HG02571 (cell line): ENCODE results near the gene BNIP2.
"Not testable (repeated sequence)": the region's sequence is repeated elsewhere in the genome, so short reads cannot be mapped to it uniquely, and the experiment has no call there.

Source experiments
- ATAC-seq: cut with Tn5 transposase; IDR thresholded peaks from one replicate; pipeline ENCODE4 v1.9.1; 2021; ENCODE audit warnings: mild to moderate bottlenecking, moderate library complexity; ENCODE audit not compliant: unreplicated experiment

BNIP2 gene

GRCh38 chr15:59689626-59690236, 611 bp upstream of the BNIP2 start:
- ATAC-seq = no peak

DNA sequence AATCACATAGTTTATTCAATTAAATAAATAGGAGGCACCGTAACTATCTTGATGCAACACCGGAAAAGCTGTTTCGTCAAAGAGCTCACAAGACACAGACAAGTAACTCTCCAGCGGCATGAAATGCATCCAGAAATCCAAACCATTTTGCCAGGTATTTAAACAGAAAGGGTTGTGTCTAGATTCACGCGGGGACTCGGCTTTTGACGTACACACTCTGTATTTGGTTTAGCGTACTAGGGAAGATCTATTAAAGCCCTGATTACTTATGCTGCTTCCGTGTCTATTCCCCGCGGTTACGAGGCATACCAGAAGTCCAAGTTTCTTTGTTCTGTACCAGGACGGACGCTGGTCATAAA, 718 bp downstream of the BNIP2 start:
- no peak for ATAC-seq

GRCh38 chr15:59687836-59688235, 1.3 kb downstream of the BNIP2 start:
- no peak for ATAC-seq

GRCh38 chr15:59686389-59686788, 2.7 kb downstream of the BNIP2 start:
- ATAC-seq = no peak

- ATAC-seq = no peak
Observed at GRCh38 chr15:59685737-59686297, 3.3 kb downstream of the BNIP2 start.

- no peak for ATAC-seq
Observed at GRCh38 chr15:59680870-59681269, 8.2 kb downstream of the BNIP2 start.

GRCh38 chr15:59680346-59680745, 8.8 kb downstream of the BNIP2 start:
- ATAC-seq = no peak

- no peak for ATAC-seq
Observed at GRCh38 chr15:59678620-59679019, 10.5 kb downstream of the BNIP2 start.

- ATAC-seq = no peak
Observed at GRCh38 chr15:59678172-59678571, 10.9 kb downstream of the BNIP2 start.

- no peak for ATAC-seq
Observed at GRCh38 chr15:59676565-59676964, 12.6 kb downstream of the BNIP2 start.

GRCh38 chr15:59674361-59674877, 14.7 kb downstream of the BNIP2 start:
- ATAC-seq = no peak

GRCh38 chr15:59668556-59668955, 20.6 kb downstream of the BNIP2 start:
- no peak for ATAC-seq

GRCh38 chr15:59662260-59662659, 26.9 kb downstream of the BNIP2 start:
- ATAC-seq = no peak

- no peak for ATAC-seq
Observed at GRCh38 chr15:59659366-59659765, 29.8 kb downstream of the BNIP2 start.

DNA sequence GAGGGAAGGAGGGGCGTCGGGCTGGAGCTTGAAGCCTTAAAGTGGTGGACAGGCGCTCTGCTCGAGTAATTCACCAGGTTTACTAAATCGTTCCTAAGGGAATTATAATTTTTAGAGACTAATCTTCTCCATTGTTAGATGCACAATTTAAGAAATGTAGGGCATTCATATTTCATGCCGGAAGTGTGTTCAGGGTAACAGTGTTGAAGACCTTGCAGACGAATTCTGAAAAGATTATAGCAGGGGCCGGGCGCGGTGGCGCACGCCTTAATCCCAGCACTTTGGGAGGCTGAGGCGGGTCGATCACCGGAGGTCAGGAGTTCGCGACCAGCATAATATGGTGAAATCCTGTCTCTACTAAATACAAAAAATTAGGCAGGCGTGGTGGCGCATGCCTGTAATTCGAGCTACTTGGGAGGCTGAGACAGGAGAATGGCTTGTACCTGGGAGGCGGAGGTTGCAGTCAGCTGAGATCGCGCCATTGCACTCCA, 31.4 kb downstream of the BNIP2 start:
- ATAC-seq = no peak

- peak; percentile 96 for ATAC-seq
Observed at GRCh38 chr15:59656897-59657634, 32.1 kb downstream of the BNIP2 start, which contains the start of gene GTF2A2. Gene GTF2A2, minus strand, starts transcription at chr15:59657515. Its CDS starts 5,238 bp downstream, at chr15:59652277.

GRCh38 chr15:59654046-59654445, 35.1 kb downstream of the BNIP2 start:
- no peak for ATAC-seq

DNA sequence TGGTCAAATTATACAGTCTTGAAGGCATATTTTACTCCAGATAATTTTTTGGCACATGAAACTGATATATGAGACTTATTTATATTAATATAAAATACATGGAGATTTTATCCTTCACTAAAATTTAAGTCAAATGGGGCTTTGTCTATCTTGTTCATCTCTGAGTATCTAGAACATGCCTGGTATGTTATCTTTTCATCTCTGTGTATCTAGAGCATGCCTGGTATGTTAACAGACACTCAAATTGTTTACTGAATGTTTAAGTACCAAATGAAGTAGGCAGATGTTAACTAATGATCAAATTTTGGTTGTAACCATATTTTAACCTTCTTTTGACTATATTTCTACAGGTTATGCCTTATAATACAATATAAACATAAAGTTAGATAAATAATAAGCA, 39.5 kb downstream of the BNIP2 start:
- ATAC-seq = no peak

DNA sequence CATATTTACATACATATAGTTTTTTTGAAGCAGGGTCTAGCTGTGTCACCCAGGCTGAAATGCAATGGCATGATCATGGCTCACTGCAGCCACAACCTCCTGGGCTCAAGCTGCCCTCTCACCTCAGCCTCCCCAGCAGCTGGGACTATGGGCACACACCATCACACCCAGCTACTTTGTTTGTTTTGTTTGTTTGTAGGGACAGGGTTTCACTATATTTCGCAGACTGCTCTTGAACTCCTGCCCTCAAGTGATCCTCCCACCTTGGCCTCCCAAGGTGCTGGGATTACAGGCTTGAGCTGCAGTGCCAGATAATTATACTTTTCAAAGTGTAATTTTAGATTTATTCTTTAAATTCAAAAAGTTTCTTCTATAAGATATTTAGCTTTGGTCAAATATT, 42.0 kb downstream of the BNIP2 start:
- no peak for ATAC-seq

- no peak for ATAC-seq
Observed at GRCh38 chr15:59646277-59646676, 42.8 kb downstream of the BNIP2 start.

DNA sequence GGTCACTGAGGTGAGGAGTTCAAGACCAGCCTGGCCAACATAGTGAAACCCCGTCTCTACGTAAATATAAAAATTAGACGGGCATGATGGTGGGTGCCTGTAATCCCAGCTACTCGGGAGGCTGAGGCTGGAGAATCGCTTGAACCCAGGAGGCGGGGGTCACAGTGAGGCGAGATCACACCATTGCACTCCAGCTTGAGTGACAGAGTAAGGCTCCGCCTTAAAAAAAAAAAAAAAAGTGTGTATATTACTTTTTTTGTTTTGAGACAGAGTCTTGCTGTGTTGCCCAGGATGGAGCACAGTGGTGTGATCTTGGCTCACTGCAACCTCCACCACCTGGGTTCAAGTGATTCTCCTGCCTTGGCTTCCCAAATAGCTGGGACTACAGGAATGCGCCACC, 43.3 kb downstream of the BNIP2 start:
- not testable (repeated sequence) for ATAC-seq

GRCh38 chr15:59644756-59645155, 44.4 kb downstream of the BNIP2 start:
- ATAC-seq = no peak
